Thyroid gland (tissue), 4 donors: Measurements from ENCODE around the gene MRPS6.

Source experiments
- CTCF ChIP-seq, 6 experiments: fragments of 200-600 bp in 3 of 6; fragments of 450-650 bp in 3 of 6; sonication (generic) in 3 of 6; IDR thresholded peaks; one replicate each; pipeline ENCODE4 v1.5.1; 2016 to 2019; ENCODE audit warnings: antibody characterized with exemption in 6 of 6, mild to moderate bottlenecking in 2 of 6, inconsistent platforms in 1 of 6, moderate library complexity in 1 of 6
- POLR2A ChIP-seq, 2 donors: fragments of 450-650 bp; IDR thresholded peaks; one replicate each; pipeline ENCODE4 v1.6.1; 2017; ENCODE audit warnings: antibody characterized with exemption in 2 of 2, mild to moderate bottlenecking in 2 of 2, moderate library complexity in 1 of 2

- no peak for TF ChIP-seq POLR2A (IDR thresholded peaks at IDR 0.05)
- no peak for TF ChIP-seq CTCF (IDR thresholded peaks at IDR 0.05)
Measured at GRCh38 chr21:34082769-34083168, 9.4 kb downstream of the MRPS6 start.
